ENCODE data around the gene CSF2. TPM values are rescaled to one million over a fixed set of nuclear protein-coding genes. Genes with fewer than 3 reads are reported as not detected.

CSF2 gene
- total RNA-seq, 1 experiment from 2014 or later = 0.30 TPM

DNA sequence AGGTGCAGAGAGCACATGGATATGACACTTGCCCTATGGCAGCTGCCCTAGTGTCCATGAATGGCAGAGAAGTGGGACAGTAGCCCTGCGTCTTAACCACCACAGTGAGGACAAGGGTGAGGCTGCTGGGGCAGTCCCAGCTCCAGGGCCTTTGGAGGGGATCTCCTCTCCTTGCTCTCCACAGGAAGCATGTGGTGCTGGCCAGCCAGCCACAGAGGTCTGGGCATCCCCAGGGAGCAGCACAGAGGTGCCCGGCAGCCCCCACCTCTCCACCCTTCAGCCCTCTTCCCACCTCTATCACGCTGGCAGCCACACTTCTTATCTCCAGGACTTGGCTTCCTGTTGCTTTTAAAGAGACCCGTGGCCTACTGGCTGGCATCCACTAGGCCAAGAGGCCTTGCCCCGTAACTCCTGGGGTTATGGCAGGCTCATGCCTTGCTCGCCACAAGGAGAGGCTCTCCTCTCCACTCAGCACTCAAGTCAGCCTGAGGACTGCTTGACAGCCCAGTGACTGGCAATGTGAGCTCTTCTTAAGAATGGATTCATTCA is 21.9 kb downstream of the CSF2 start:
- H3K36me3 ChIP-seq (ENCODE audit: control insufficient read depth in 1 of 2, insufficient read depth in 2 of 2, low read length in 2 of 2) = no peaks in the 10 kb centered on the region
- POLR2A ChIA-PET = no interaction called here
- TF ChIP-seq YY1 (IDR thresholded peaks at IDR 0.05; ENCODE audit: extremely low read depth, insufficient replicate concordance, low read depth, low read length) = no peak
- no peak for TF ChIP-seq SIN3A (IDR thresholded peaks at IDR 0.05; ENCODE audit: low read depth)
- H3K27ac ChIP-seq (ENCODE audit: low read depth, low read length) = no peak overlapping the region
- H4K20me1 ChIP-seq (ENCODE audit: insufficient read depth) = no peaks in the 10 kb centered on the region
- DNase-seq (ENCODE audit: low read depth, low spot score) (no peak), ATAC-seq (no peak)
- H3K4me1 ChIP-seq (ENCODE audit: control insufficient read depth in 1 of 2, insufficient read depth in 2 of 2, low read length in 2 of 2) = peaks cover 0 to 21% of the 10 kb centered on the region in 2 experiments; a peak in 2 of 4 replicates
- H3K79me2 ChIP-seq (ENCODE audit: insufficient read depth, low read length) = no peaks in the 10 kb centered on the region
- no peaks in the 10 kb centered on the region for H3K9me2 ChIP-seq (ENCODE audit: insufficient read depth)
- CTCF ChIA-PET = no interaction called here
- no peak overlapping the region for H3K9ac ChIP-seq (ENCODE audit: low read length)
- RAD21 ChIA-PET (ENCODE audit: low non-redundant PET in 1 of 2, low total read pairs in 2 of 2, uncharacterized antibody in 2 of 2, unreplicated experiment in 2 of 2) = no interaction called here
- no peak overlapping the region for H2AFZ ChIP-seq (ENCODE audit: low read depth, low read length, poor library complexity, severe bottlenecking)
- peak overlapping the region; percentile 49; the same call in 1 of the 2 replicates for H3K4me2 ChIP-seq (ENCODE audit: low read length)
- no TSS peak for BruUV-seq (replicated peaks)
- H3K4me3 ChIP-seq (replicated peaks in 1 of 2; ENCODE audit: low read depth in 1 of 2, low read length in 2 of 2) = no peak overlapping the region
- intact Hi-C loops (cut with micrococcal nuclease) = no loop called here
- no peaks in the 10 kb centered on the region for H3K27me3 ChIP-seq (ENCODE audit: insufficient read depth, low read length)
- no peaks in the 10 kb centered on the region for H3K9me3 ChIP-seq (ENCODE audit: control insufficient read depth in 1 of 2, insufficient read depth in 1 of 2, low read depth in 1 of 2, low read length in 2 of 2)

- no peak overlapping the region for H3K9ac ChIP-seq (ENCODE audit: low read length)
- ATAC-seq (no peak), DNase-seq (ENCODE audit: low read depth, low spot score) (no peak)
- no peak overlapping the region for H3K4me2 ChIP-seq (ENCODE audit: low read length)
- no peaks in the 10 kb centered on the region for H3K36me3 ChIP-seq (ENCODE audit: control insufficient read depth in 1 of 2, insufficient read depth in 2 of 2, low read length in 2 of 2)
- H3K9me2 ChIP-seq (ENCODE audit: insufficient read depth) = no peaks in the 10 kb centered on the region
- no TSS peak for BruUV-seq (replicated peaks)
- H2AFZ ChIP-seq (ENCODE audit: low read depth, low read length, poor library complexity, severe bottlenecking) = no peak overlapping the region
- no peaks in the 10 kb centered on the region for H4K20me1 ChIP-seq (ENCODE audit: insufficient read depth)
- RAD21 ChIA-PET (ENCODE audit: low non-redundant PET in 1 of 2, low total read pairs in 2 of 2, uncharacterized antibody in 2 of 2, unreplicated experiment in 2 of 2) = no interaction called here
- peaks cover 0 to 20% of the 10 kb centered on the region in 2 experiments; a peak in 3 of 4 replicates for H3K4me1 ChIP-seq (ENCODE audit: control insufficient read depth in 1 of 2, insufficient read depth in 2 of 2, low read length in 2 of 2)
- POLR2A ChIA-PET = no interaction called here
- no peak overlapping the region for H3K4me3 ChIP-seq (replicated peaks in 1 of 2; ENCODE audit: low read depth in 1 of 2, low read length in 2 of 2)
- intact Hi-C loops (cut with micrococcal nuclease) = no loop called here
- H3K27ac ChIP-seq (ENCODE audit: low read depth, low read length) = no peak overlapping the region
- no peaks in the 10 kb centered on the region for H3K27me3 ChIP-seq (ENCODE audit: insufficient read depth, low read length)
- no peaks in the 10 kb centered on the region for H3K79me2 ChIP-seq (ENCODE audit: insufficient read depth, low read length)
- H3K9me3 ChIP-seq (ENCODE audit: control insufficient read depth in 1 of 2, insufficient read depth in 1 of 2, low read depth in 1 of 2, low read length in 2 of 2) = no peaks in the 10 kb centered on the region
- CTCF ChIA-PET = no interaction called here
- TF ChIP-seq ZNF274 (IDR thresholded peaks at IDR 0.05; ENCODE audit: low read depth, low read length) (no peak), CEBPB (IDR thresholded peaks at IDR 0.05; ENCODE audit: low read depth) (no peak), JUND (IDR thresholded peaks at IDR 0.05) (no peak), TCF7L2 (IDR thresholded peaks at IDR 0.05; ENCODE audit: borderline replicate concordance, extremely low read depth, insufficient read depth, insufficient read length) (no peak), REST (IDR thresholded peaks at IDR 0.05; ENCODE audit: low read depth) (no peak), ZFX (IDR thresholded peaks at IDR 0.05) (no peak), MAX (IDR thresholded peaks at IDR 0.05) (no peak), ELF1 (IDR thresholded peaks at IDR 0.05; ENCODE audit: borderline replicate concordance, low read depth) (no peak), ZBTB33 (IDR thresholded peaks at IDR 0.05; ENCODE audit: extremely low read depth, insufficient replicate concordance, low read length) (no peak)
- TF ChIP-seq, protein P1, sequence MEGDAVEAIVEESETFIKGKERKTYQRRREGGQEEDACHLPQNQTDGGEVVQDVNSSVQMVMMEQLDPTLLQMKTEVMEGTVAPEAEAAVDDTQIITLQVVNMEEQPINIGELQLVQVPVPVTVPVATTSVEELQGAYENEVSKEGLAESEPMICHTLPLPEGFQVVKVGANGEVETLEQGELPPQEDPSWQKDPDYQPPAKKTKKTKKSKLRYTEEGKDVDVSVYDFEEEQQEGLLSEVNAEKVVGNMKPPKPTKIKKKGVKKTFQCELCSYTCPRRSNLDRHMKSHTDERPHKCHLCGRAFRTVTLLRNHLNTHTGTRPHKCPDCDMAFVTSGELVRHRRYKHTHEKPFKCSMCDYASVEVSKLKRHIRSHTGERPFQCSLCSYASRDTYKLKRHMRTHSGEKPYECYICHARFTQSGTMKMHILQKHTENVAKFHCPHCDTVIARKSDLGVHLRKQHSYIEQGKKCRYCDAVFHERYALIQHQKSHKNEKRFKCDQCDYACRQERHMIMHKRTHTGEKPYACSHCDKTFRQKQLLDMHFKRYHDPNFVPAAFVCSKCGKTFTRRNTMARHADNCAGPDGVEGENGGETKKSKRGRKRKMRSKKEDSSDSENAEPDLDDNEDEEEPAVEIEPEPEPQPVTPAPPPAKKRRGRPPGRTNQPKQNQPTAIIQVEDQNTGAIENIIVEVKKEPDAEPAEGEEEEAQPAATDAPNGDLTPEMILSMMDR (IDR thresholded peaks at IDR 0.05 in 2 of 3, conservative IDR thresholded peaks at IDR 0.05 in 1 of 3; ENCODE audit: borderline replicate concordance in 1 of 3, insufficient read depth in 1 of 3, low read depth in 2 of 3, low read length in 2 of 3) = no peak
Measured at GRCh38 chr5:132096904-132097303, 23.3 kb downstream of the CSF2 start.

Measured in HCT116 (cell line).